NCI-H2171 treated with DMSO at 0.1 percent for 48 hours (cell line): ENCODE measurements around the gene NCK2.

Experiments used
- DNase-seq: peaks from one replicate; lab custom pipeline; 2025; lab: John Stamatoyannopoulos, UW

The NCK2 gene

DNA sequence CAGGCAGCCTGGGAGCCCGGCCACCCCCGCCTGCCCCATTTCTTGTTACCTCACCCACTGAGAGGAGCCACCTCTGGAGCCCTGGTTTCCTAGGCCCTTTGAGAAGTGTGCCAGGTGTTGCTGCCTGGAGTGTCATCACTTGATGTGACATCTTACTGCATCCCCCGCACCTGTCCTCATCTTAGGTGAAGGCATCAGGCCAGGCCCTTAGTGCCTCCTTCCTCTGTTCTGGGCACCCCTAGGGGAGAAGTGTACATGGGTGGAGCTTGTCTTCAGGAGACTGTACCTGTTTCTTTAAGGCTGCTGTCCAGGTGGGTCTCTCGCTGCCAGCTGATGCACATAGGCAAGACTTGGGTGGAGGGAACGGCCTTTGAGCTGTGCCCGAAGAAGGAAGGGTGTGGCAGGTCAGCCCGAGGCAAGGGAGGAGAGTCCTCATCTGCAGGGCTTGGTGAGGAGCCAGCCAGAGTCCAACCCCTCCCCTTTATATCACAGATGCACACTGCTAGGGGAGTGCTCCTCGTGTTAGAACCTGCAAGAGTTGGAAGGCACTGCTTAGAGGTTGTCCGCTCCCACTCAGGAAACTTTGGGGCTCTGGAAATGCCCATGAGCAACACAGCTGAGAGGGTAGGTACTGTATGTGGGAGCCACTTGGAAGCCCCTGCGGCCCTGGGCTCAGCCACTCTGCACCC is 45.9 kb downstream of the NCK2 start:
- no peak for DNase-seq

- no peak for DNase-seq
Observed at GRCh38 chr2:105791229-105791628, 46.5 kb downstream of the NCK2 start.

GRCh38 chr2:105792561-105792960 is 47.8 kb downstream of the NCK2 start:
- DNase-seq, result no peak

DNA sequence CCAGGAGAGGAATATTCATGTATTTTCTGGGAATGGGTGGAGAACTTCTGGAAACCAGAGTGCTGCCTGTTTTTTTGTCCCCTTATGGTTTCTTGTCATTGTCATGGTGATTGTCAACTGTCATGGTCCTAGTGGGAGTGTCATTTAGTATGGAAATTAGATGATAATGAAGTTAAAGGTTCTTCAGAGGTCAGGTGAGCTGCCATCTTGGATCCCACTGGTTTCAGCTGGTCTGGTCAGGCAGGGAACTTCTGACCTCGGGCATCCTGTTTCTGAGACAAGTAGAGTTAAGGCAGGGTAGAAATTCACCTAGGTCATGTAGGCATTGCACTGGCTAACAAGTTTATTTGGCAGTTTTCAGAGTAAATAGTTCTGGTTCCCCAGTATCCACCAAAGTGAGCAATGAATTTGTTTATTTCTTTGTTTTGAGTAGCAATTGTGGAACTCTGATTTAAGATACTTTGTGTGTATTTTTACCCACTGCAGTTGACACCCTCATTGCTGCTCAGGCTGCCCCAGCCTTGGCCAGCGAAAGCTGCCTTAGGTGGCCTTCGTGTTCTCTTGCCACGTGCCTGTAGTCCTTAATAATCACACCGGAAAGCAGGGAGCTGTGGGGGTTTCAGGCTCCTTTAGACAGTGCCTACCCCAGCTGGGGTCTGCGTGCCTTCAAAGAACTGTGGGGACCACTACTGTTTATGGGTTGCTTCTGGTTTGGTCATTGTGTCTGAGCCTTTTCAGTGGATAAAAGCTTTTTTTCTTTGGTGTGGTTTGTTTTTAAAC is 48.7 kb downstream of the NCK2 start:
- no peak for DNase-seq

DNA sequence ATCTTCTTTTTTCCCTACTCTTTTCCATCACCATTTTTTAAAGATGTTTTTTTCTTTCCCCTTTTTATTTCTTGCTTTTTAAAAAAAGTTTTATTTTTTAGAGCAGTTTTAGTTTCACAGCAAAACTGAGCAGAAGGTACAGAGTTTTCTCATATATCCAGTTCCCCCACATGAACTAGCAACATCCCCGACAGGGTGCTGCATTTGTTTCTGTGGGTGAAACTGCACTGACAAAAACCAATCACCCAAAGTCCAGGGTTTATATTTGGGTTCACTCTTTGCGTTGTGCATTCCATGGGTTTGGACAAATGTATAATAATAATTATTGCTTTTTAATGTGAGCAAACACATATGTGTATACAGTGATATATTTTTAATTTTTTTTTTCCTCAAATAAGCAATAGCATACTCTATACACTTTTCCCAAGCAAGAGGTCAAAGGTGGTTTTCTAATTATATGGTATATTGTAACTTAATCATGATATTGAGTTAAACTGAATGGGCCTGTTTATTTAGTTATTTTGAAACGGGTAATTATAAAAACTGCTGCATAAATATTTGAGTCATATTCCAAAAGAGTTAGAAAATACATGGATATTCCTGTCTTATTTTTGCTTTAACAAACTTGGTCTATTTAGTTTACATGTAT is 50.3 kb downstream of the NCK2 start:
- DNase-seq, result no peak

DNA sequence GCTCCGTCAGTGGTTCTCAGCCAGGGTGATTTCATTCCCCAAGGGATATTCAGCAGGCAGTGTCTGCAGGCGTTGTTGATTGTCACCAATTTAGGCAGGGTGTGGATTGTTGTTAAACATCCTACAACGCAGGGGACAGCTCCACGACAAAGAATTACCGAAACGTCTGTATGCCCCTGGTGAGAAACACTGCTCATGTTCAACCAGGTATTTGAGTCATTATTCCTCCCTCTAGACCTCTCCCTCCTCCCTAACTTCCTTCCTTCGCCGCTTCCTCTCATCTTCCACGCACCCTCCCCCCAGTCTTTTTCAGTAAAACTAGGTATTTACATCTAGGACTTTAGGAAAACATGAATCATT is 50.8 kb downstream of the NCK2 start:
- DNase-seq, result no peak

DNA sequence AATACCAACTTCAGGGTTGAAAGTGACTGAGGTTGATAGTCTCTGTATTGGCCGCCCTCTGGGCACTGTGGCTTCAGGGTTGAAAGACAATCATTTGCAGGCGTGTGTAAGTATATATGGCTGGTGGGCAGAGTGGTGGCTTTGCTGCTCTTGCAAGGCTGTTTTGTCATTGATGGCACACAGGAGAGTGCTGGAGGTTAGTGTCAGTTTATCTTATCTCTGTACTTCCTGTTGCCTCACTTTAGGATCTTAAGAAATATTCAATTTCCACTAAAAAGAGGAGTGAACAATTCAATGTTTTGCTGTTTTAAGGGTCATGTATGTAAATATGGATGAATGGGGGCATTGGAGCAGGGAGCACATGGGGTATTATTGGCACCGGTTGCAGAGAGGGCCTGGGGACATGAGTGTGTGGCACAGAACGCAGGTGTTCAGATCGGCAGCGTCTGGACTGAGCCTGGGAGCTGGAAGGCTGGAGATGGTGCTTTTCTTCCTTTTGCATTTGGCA is 51.5 kb downstream of the NCK2 start:
- DNase-seq, result no peak

- no peak for DNase-seq
Observed at GRCh38 chr2:105796791-105797190, 52.1 kb downstream of the NCK2 start.

- DNase-seq, result no peak
Observed at GRCh38 chr2:105797298-105797819, 52.6 kb downstream of the NCK2 start.

DNA sequence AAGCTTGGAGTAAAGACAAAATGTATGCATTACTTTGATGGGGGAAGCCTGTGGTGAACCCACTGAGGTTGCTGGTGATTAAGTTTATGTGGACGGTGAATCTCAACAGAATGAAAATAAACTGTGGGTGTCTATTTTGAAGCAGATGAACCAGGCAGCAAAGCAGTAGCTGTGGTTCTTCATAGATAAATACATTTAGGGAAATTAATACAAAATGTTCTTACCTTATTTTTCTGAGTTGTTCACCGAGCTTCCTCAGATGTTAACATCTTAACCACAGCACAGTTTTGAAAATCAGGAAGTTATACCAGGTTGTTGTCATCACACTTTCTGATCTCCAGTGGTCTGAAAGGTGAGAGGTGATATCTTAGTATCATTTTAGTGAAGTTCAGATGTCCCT is 53.9 kb downstream of the NCK2 start:
- DNase-seq, result no peak

GRCh38 chr2:105800036-105800713 is 55.5 kb downstream of the NCK2 start:
- no peak for DNase-seq

DNA sequence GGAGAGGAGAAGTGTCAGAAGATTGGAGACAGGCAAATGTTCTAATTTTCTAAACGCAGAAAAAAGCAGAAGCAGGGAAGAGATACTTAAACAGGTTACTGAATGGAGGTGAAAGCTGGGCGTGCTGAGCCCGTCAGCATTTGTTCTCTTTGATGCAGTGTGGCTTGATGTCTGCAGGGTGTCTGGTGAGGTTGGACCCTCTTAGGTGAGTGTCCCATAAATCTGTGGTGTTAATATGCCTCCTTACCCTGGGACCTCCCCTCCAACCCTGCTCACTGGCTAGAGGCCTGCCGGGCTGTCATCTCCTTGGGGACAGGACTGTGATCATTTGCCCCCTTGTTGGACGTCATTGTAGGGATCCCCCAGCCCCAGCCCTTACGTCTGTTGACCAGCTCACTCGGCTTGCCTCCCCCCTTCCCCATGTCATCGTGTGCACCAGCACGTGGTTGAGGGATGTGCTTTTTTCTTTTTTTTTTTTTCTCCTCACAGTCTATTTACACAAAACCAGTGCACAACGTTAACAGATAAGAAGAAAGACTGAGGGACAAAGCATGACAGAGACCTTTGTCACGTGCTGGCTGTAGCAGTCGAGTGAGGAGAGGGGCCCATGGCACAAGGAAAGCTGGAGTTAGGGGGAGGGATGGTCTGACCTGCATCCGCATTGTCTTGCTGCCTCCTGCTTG is 56.4 kb downstream of the NCK2 start:
- DNase-seq, result no peak

DNA sequence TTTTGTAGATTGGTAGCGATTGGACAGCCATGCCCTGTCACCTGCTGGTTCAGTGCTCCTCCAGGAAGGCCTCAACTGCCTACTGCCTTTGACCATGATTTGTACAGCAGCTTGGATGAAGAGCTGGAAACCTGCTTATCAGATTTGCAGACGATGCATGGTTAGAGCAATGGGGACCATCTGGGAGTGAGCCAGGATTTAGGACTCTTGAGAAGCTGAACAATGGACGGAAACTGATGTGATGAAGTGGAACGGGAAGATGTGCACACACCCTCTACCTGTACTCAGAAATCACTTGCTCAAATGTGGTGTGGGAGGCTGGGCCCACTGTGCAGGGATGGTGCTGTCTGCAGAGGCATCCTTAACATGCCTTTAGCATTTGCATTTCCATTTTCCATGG is 57.2 kb downstream of the NCK2 start:
- DNase-seq, result no peak

DNA sequence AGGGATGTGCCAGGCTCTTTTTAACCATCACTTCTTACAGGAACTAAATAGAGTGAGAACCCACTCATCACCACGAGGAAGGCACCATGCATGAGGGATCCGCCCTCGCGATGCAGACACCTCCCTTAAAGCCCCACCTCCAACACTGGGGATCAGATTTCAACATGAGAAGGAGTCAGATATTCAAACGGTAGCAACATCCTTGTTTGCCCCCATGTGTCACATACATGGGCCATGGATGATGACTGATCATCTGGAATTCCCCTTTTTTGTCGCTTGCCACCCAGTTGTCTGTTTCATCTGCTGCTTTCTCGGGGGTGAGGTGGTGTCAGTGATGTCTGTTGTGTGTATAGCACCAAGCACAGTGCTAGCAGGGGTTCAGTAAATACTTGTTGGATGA is 57.9 kb downstream of the NCK2 start:
- DNase-seq, result no peak

DNA sequence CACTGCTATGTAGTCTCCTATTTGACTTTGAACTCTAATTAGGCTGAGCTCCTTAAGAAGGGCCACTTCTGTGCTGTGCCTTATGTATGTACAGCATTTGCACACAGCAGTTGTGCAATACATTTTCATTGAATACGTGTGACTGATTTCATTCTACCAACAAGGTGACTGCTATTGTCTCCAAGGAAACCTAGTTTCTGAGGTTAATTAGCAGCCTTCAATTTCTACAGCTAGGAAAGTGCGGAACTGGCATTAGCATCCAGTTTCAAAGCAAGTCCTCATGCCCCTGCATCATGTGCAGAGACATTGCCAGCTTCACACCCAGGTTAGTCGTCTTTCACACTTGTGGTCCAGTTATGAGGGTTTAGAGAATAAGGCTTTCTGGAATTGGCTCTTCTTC is 58.6 kb downstream of the NCK2 start:
- peak; percentile 18 for DNase-seq

- DNase-seq, result no peak
Observed at GRCh38 chr2:105803773-105804172, 59.1 kb downstream of the NCK2 start.

- peak; percentile 66 for DNase-seq
Observed at GRCh38 chr2:105804266-105804665, 59.6 kb downstream of the NCK2 start.

- no peak for DNase-seq
Observed at GRCh38 chr2:105806996-105807395, 62.3 kb downstream of the NCK2 start.

- DNase-seq, result no peak
Observed at GRCh38 chr2:105808423-105809096, 63.8 kb downstream of the NCK2 start.

GRCh38 chr2:105809097-105809473 is 64.4 kb downstream of the NCK2 start:
- no peak for DNase-seq

DNA sequence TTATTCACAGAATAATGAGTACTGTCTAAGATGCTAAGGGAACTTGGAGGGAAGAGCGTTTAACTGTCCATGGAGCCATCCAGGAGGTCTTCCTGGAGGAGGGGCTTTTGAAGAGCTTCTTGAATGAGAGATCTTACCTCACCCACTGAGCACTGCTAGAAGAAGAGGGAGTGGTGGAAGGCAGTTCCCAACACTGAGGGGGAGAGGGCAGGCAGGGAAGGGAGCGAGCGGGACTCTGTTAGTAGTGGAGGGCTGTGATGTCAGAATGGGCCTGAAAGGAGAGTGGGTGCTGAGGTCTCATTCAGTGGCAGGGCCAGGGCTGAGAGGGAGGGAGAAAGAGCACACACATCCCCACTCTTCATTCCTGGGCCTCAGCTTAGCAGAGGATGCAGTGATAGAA is 65.0 kb downstream of the NCK2 start:
- DNase-seq, result no peak
